WTC11 (cell line): Measurements from ENCODE around the gene BLCAP. TPM values are rescaled to one million over a fixed set of nuclear protein-coding genes. Genes with fewer than 3 reads are reported as not detected.

Source experiments
- ATAC-seq: fragments of 200-7000 bp; cut with Tn5 transposase; 2 replicates; pipeline ENCODE4 v1.10.0; 2021; ENCODE audit warnings: mild to moderate bottlenecking, moderate library complexity
- CTCF ChIA-PET: fragments of 300-600 bp; sonication (Branson Sonifier 250); formaldehyde crosslinking; loops from one replicate; lab custom pipeline; 2021; ENCODE audit warnings: antibody characterized with exemption; lab: Charles Lee
- POLR2A ChIA-PET: fragments of 350-600 bp; sonication (Branson Sonifier 250); formaldehyde crosslinking; loops from one replicate; lab custom pipeline; 2021; ENCODE audit warnings: antibody characterized with exemption; lab: Charles Lee
- DNase-seq: peaks from one replicate; pipeline ENCODE4 v3.0.0; 2021; ENCODE audit warnings: low spot score
- H3K27ac Mint-ChIP-seq: 2 replicates; pipeline ENCODE4 v1.8.0; 2021; ENCODE audit warnings: mixed read lengths
- H3K27me3 Mint-ChIP-seq: 2 replicates; pipeline ENCODE4 v1.8.0; 2021; ENCODE audit warnings: low read depth, mild to moderate bottlenecking, moderate library complexity, mixed read lengths
- H3K36me3 Mint-ChIP-seq: 2 replicates; pipeline ENCODE4 v1.8.0; 2021; ENCODE audit warnings: mixed read lengths
- H3K4me1 Mint-ChIP-seq: 2 replicates; pipeline ENCODE4 v1.8.0; 2022; ENCODE audit warnings: mixed read lengths
- H3K4me3 Mint-ChIP-seq: 2 replicates; pipeline ENCODE4 v1.8.0; 2021; ENCODE audit warnings: mild to moderate bottlenecking, moderate library complexity, mixed read lengths
- H3K9me3 Mint-ChIP-seq: 2 replicates; pipeline ENCODE4 v1.8.0; 2021; ENCODE audit warnings: mixed read lengths
- ARID4B ChIP-seq: sonication (generic); formaldehyde crosslinking; IDR thresholded peaks from 2 replicates; pipeline ENCODE4 v1.8.0; 2023; ENCODE audit warnings: missing genetic modification reagents, mild to moderate bottlenecking, borderline replicate concordance
- ATF6 ChIP-seq: sonication (generic); formaldehyde crosslinking; IDR thresholded peaks from 2 replicates; pipeline ENCODE4 v1.8.1; 2023; ENCODE audit warnings: mild to moderate bottlenecking, missing genetic modification reagents
- E2F4 ChIP-seq: sonication (generic); formaldehyde crosslinking; IDR thresholded peaks from 2 replicates; pipeline ENCODE4 v1.8.1; 2022; ENCODE audit warnings: low read depth, mild to moderate bottlenecking, moderate library complexity, missing genetic modification reagents, borderline replicate concordance
- ETV6 ChIP-seq: sonication (generic); formaldehyde crosslinking; IDR thresholded peaks from 2 replicates; pipeline ENCODE4 v1.8.1; 2022; ENCODE audit warnings: mild to moderate bottlenecking, missing genetic modification reagents
- GABPB1 ChIP-seq: sonication (generic); formaldehyde crosslinking; IDR thresholded peaks from 2 replicates; pipeline ENCODE4 v1.8.1; 2023; ENCODE audit warnings: mild to moderate bottlenecking, missing genetic modification reagents
- IRF2 ChIP-seq: sonication (generic); formaldehyde crosslinking; IDR thresholded peaks from 2 replicates; pipeline ENCODE4 v1.8.0; 2022; ENCODE audit warnings: low read depth, missing genetic modification reagents, borderline replicate concordance
- JUN ChIP-seq: sonication (generic); formaldehyde crosslinking; IDR thresholded peaks from 2 replicates; pipeline ENCODE4 v1.8.0; 2023; ENCODE audit warnings: mild to moderate bottlenecking, missing genetic modification reagents
- MAX ChIP-seq: sonication (generic); formaldehyde crosslinking; IDR thresholded peaks from 2 replicates; pipeline ENCODE4 v1.8.0; 2022; ENCODE audit warnings: mild to moderate bottlenecking, missing genetic modification reagents
- NFE2L1 ChIP-seq: sonication (generic); formaldehyde crosslinking; IDR thresholded peaks from 2 replicates; pipeline ENCODE4 v1.8.1; 2023; ENCODE audit warnings: missing genetic modification reagents
- SMAD3 ChIP-seq: sonication (generic); formaldehyde crosslinking; IDR thresholded peaks from 2 replicates; pipeline ENCODE4 v1.8.0; 2022; ENCODE audit warnings: missing genetic modification reagents, mild to moderate bottlenecking, borderline replicate concordance
- SP1 ChIP-seq: sonication (generic); formaldehyde crosslinking; conservative IDR thresholded peaks from 2 replicates; pipeline ENCODE4 v1.8.1; 2022; ENCODE audit warnings: missing genetic modification reagents
- ZNF219 ChIP-seq: sonication (generic); formaldehyde crosslinking; IDR thresholded peaks from 2 replicates; pipeline ENCODE4 v1.8.0; 2023; ENCODE audit warnings: missing genetic modification reagents, mild to moderate bottlenecking, borderline replicate concordance
- ZNF425 ChIP-seq: fragments of 250-450 bp; sonication (Bioruptor Pico); conservative IDR thresholded peaks from 2 replicates; pipeline ENCODE4 v1.9.0; 2021; ENCODE audit warnings: mild to moderate bottlenecking
- ZNF512 ChIP-seq: sonication (generic); formaldehyde crosslinking; IDR thresholded peaks from 2 replicates; pipeline ENCODE4 v1.8.1; 2022; ENCODE audit warnings: missing genetic modification reagents, borderline replicate concordance
- ZNF532 ChIP-seq: fragments of 250-450 bp; sonication (Bioruptor Pico); IDR thresholded peaks from 2 replicates; pipeline ENCODE4 v1.9.0; 2021; ENCODE audit warnings: mild to moderate bottlenecking, borderline replicate concordance
- total RNA-seq: library from RNA; stranded (reverse); gene quantifications from 3 replicates; pipeline ENCODE4 v1.2.3, GENCODE V29; 2021

Gene BLCAP
- total RNA-seq, 1 experiment from 2014 or later = 85.6 TPM

- ChIA-PET CTCF (interaction anchor here (0.9 to 2.9 kb wide), 7 partner anchors 9 to 654 kb away, joined by 3 to 15 read pairs (median 3); no protein-coding TSS in a partner anchor), POLR2A (no interaction called here)
- Mint-ChIP-seq H3K4me1 (peaks cover 54% of the 10 kb centered on the region), H3K4me3 (peak overlapping the region; percentile 39), H3K27ac (no peak overlapping the region), H3K36me3 (no peaks in the 10 kb centered on the region), H3K27me3 (peaks cover 6% of the 10 kb centered on the region; the same call in 1 of the 2 replicates), H3K9me3 (no peaks in the 10 kb centered on the region)
- ATAC-seq (no peak), DNase-seq (no peak)
- TF ChIP-seq ZNF425 (CRISPR knock-in tag) (no peak), GABPB1 (CRISPR knock-in tag) (no peak), IRF2 (CRISPR knock-in tag) (no peak), JUN (CRISPR knock-in tag) (no peak), ZNF532 (CRISPR knock-in tag) (no peak), ZNF512 (CRISPR knock-in tag) (no peak), SP1 (CRISPR knock-in tag) (no peak)
Measured at GRCh38 chr20:37566590-37567330, 39.1 kb upstream of the BLCAP start.

- DNase-seq = no peak
- Mint-ChIP-seq H3K4me1 (peaks cover 46% of the 10 kb centered on the region), H3K27me3 (peaks cover 6% of the 10 kb centered on the region; the same call in 1 of the 2 replicates), H3K36me3 (no peaks in the 10 kb centered on the region), H3K9me3 (no peaks in the 10 kb centered on the region), H3K27ac (no peak overlapping the region; the same call in 1 of the 2 replicates), H3K4me3 (no peak overlapping the region; the same call in 1 of the 2 replicates)
- ChIA-PET CTCF (interaction anchor here (0.6 to 2.9 kb wide), 14 partner anchors 10 to 428 kb away, joined by 3 to 22 read pairs (median 10); partner anchors contain the start of gene CTNNBL1), POLR2A (no interaction called here)
- no peak for ATAC-seq
- TF ChIP-seq ATF6 (CRISPR knock-in tag) (no peak), SMAD3 (CRISPR knock-in tag) (no peak), ETV6 (no peak), MAX (CRISPR knock-in tag) (no peak), ARID4B (CRISPR knock-in tag) (no peak), JUN (CRISPR knock-in tag) (no peak), NFE2L1 (no peak), E2F4 (CRISPR knock-in tag) (no peak), ZNF219 (no peak)
Measured at GRCh38 chr20:37565134-37565811, 37.6 kb upstream of the BLCAP start.
